SK-N-SH treated with all-trans-retinoic acid at 6 μM for 48 hours (cell line): ENCODE results near the gene DOCK4.

Source experiments
- ATAC-seq: fragments of 200-7000 bp; cut with Tn5 transposase; 3 replicates; pipeline ENCODE4 v1.9.1; 2020; ENCODE audit warnings: mild to moderate bottlenecking, moderate library complexity
- ARNTL ChIP-seq: fragments of 450-650 bp; formaldehyde crosslinking; IDR thresholded peaks from 2 replicates; pipeline ENCODE4 v1.5.0; 2020; ENCODE audit warnings: low read depth, mild to moderate bottlenecking, moderate library complexity, borderline replicate concordance
- BACH2 ChIP-seq: fragments of 250-450 bp; sonication (Bioruptor Pico); IDR thresholded peaks from 2 replicates; pipeline ENCODE4 v1.9.0; 2021; ENCODE audit warnings: mild to moderate bottlenecking, borderline replicate concordance
- CSDC2 ChIP-seq: fragments of 250-450 bp; sonication (Bioruptor Pico); IDR thresholded peaks from 2 replicates; pipeline ENCODE4 v1.5.0; 2020; ENCODE audit warnings: mild to moderate bottlenecking, moderate library complexity
- CSRNP3 ChIP-seq: fragments of 250-450 bp; sonication (Bioruptor Pico); IDR thresholded peaks from 2 replicates; pipeline ENCODE4 v1.5.1; 2021; ENCODE audit warnings: mild to moderate bottlenecking, moderate library complexity
- ESRRG ChIP-seq: fragments of 250-450 bp; sonication (Bioruptor Pico); IDR thresholded peaks from 2 replicates; pipeline ENCODE4 v1.6.1; 2021; ENCODE audit warnings: mild to moderate bottlenecking
- GLIS3 ChIP-seq: fragments of 250-450 bp; sonication (Bioruptor Pico); IDR thresholded peaks from 2 replicates; pipeline ENCODE4 v1.5.0; 2020; ENCODE audit warnings: mild to moderate bottlenecking, moderate library complexity
- ISL1 ChIP-seq: fragments of 250-450 bp; sonication (Bioruptor Pico); IDR thresholded peaks from 2 replicates; pipeline ENCODE4 v2.1.2; 2022; ENCODE audit warnings: mild to moderate bottlenecking, moderate library complexity
- OSR1 ChIP-seq: fragments of 250-450 bp; sonication (Bioruptor Pico); IDR thresholded peaks from 2 replicates; pipeline ENCODE4 v1.8.0; 2022; ENCODE audit warnings: moderate library complexity, mild to moderate bottlenecking, inconsistent platforms
- PATZ1 ChIP-seq: fragments of 250-450 bp; sonication (Bioruptor Pico); IDR thresholded peaks from 2 replicates; pipeline ENCODE4 v1.8.0; 2020; ENCODE audit warnings: mild to moderate bottlenecking, moderate library complexity, borderline replicate concordance
- POU6F1 ChIP-seq: fragments of 250-450 bp; sonication (Bioruptor Pico); IDR thresholded peaks from 2 replicates; pipeline ENCODE4 v1.8.0; 2021; ENCODE audit warnings: low read depth, mild to moderate bottlenecking, moderate library complexity, borderline replicate concordance
- PPARA ChIP-seq: fragments of 250-450 bp; sonication (Bioruptor Pico); IDR thresholded peaks from 2 replicates; pipeline ENCODE4 v1.5.0; 2020; ENCODE audit warnings: mild to moderate bottlenecking, borderline replicate concordance
- RARB ChIP-seq: fragments of 250-450 bp; sonication (Bioruptor Pico); IDR thresholded peaks from 2 replicates; pipeline ENCODE4 v1.8.0; 2021; ENCODE audit warnings: mild to moderate bottlenecking, moderate library complexity
- SNAI2 ChIP-seq: fragments of 250-450 bp; sonication (Bioruptor Pico); IDR thresholded peaks from 2 replicates; pipeline ENCODE4 v1.5.0; 2020; ENCODE audit warnings: mild to moderate bottlenecking, moderate library complexity
- TCF4 ChIP-seq: fragments of 250-450 bp; sonication (Bioruptor Pico); IDR thresholded peaks from 2 replicates; pipeline ENCODE4 v1.8.0; 2021; ENCODE audit warnings: mild to moderate bottlenecking, moderate library complexity, borderline replicate concordance
- TOX ChIP-seq: fragments of 250-450 bp; sonication (Bioruptor Pico); IDR thresholded peaks from 2 replicates; pipeline ENCODE4 v1.8.0; 2021; ENCODE audit warnings: mild to moderate bottlenecking, moderate library complexity, borderline replicate concordance
- TSHZ2 ChIP-seq: fragments of 250-450 bp; sonication (Bioruptor Pico); IDR thresholded peaks from 2 replicates; pipeline ENCODE4 v1.5.0; 2020; ENCODE audit warnings: mild to moderate bottlenecking, moderate library complexity
- ZC3H10 ChIP-seq: fragments of 250-450 bp; sonication (Bioruptor Pico); IDR thresholded peaks from 2 replicates; pipeline ENCODE4 v1.5.1; 2021; ENCODE audit warnings: mild to moderate bottlenecking, moderate library complexity
- ZFP3 ChIP-seq: fragments of 250-450 bp; sonication (Bioruptor Pico); IDR thresholded peaks from 2 replicates; pipeline ENCODE4 v1.5.0; 2020; ENCODE audit warnings: mild to moderate bottlenecking, moderate library complexity
- ZNF565 ChIP-seq: fragments of 450-650 bp; formaldehyde crosslinking; conservative IDR thresholded peaks from 2 replicates; pipeline ENCODE4 v1.5.0; 2020; ENCODE audit warnings: low read depth, mild to moderate bottlenecking, moderate library complexity
- ZNF70 ChIP-seq: fragments of 450-650 bp; formaldehyde crosslinking; IDR thresholded peaks from 2 replicates; pipeline ENCODE4 v1.5.0; 2020; ENCODE audit warnings: mild to moderate bottlenecking, moderate library complexity
- ZNF8 ChIP-seq: fragments of 450-650 bp; formaldehyde crosslinking; IDR thresholded peaks from 2 replicates; pipeline ENCODE4 v1.5.0; 2020; ENCODE audit warnings: mild to moderate bottlenecking, moderate library complexity

Gene DOCK4

GRCh38 chr7:112072541-112073245 lies 133.5 kb downstream of the DOCK4 start:
- TF ChIP-seq PATZ1 (CRISPR knock-in tag) (no peak), ISL1 (CRISPR knock-in tag) (no peak), ARNTL (CRISPR knock-in tag) (no peak), BACH2 (no peak), ZNF565 (CRISPR knock-in tag) (no peak), SNAI2 (CRISPR knock-in tag) (no peak), CSDC2 (CRISPR knock-in tag) (no peak), TCF4 (CRISPR knock-in tag) (no peak), GLIS3 (CRISPR knock-in tag) (no peak), ZNF8 (no peak), PPARA (no peak), ZNF70 (CRISPR knock-in tag) (no peak), ESRRG (CRISPR knock-in tag) (no peak), TSHZ2 (no peak), ZC3H10 (no peak), OSR1 (no peak), ZFP3 (CRISPR knock-in tag) (no peak), POU6F1 (CRISPR knock-in tag) (no peak), TOX (CRISPR knock-in tag) (no peak)
- no peak for ATAC-seq

GRCh38 chr7:112071856-112072255 lies 134.3 kb downstream of the DOCK4 start:
- TF ChIP-seq ZNF8 (no peak), TSHZ2 (no peak), SNAI2 (CRISPR knock-in tag) (no peak), BACH2 (no peak), OSR1 (no peak), GLIS3 (CRISPR knock-in tag) (no peak)
- no peak; the same call in 2 of the 3 replicates for ATAC-seq

GRCh38 chr7:112070674-112071256 lies 135.4 kb downstream of the DOCK4 start:
- ATAC-seq: no peak
- TF ChIP-seq ARNTL (CRISPR knock-in tag) (no peak), ZNF565 (CRISPR knock-in tag) (no peak), RARB (CRISPR knock-in tag) (no peak), BACH2 (no peak), ESRRG (CRISPR knock-in tag) (no peak), TOX (CRISPR knock-in tag) (no peak), POU6F1 (CRISPR knock-in tag) (no peak), SNAI2 (CRISPR knock-in tag) (no peak), ZNF8 (no peak), CSRNP3 (CRISPR knock-in tag) (no peak), ZFP3 (CRISPR knock-in tag) (no peak), TCF4 (CRISPR knock-in tag) (no peak)
